Erythroblast (primary cell): ENCODE measurements around the gene SGK1.

ENCODE experiments used
- GATA1 ChIP-seq: IDR thresholded peaks from 2 replicates; pipeline ENCODE4 v1.6.1; 2011; ENCODE audit warnings: low read depth, mild to moderate bottlenecking, control low read depth, low read length, moderate library complexity
- POLR2A ChIP-seq: IDR thresholded peaks from 2 replicates; pipeline ENCODE4 v1.6.1; 2011; ENCODE audit warnings: mild to moderate bottlenecking, low read length

GRCh38 chr6:134314006-134314821, 3.7 kb downstream of the SGK1 start:
- TF ChIP-seq POLR2A (no peak), GATA1 (no peak)
